ENCODE measurements around the gene SESN1.

- TF ChIP-seq CTCF (IDR thresholded peaks at IDR 0.05), result no peak
- no peak for TF ChIP-seq EZH2 (IDR thresholded peaks at IDR 0.05; ENCODE audit: borderline replicate concordance, insufficient read depth, low read depth, low read length, poor library complexity, severe bottlenecking)
Measured at GRCh38 chr6:109034526-109034925, 60.1 kb downstream of the SESN1 start.
